GM04504 (cell line): ENCODE measurements around the gene CCNQ.

ENCODE experiments used
- DNase-seq: peaks from one replicate; pipeline ENCODE4 v3.0.0-alpha.2; 2012; ENCODE audit warnings: low read depth

CCNQ gene

GRCh38 chrX:153576239-153576870, 22.6 kb downstream of the CCNQ start:
- no peak for DNase-seq

DNA sequence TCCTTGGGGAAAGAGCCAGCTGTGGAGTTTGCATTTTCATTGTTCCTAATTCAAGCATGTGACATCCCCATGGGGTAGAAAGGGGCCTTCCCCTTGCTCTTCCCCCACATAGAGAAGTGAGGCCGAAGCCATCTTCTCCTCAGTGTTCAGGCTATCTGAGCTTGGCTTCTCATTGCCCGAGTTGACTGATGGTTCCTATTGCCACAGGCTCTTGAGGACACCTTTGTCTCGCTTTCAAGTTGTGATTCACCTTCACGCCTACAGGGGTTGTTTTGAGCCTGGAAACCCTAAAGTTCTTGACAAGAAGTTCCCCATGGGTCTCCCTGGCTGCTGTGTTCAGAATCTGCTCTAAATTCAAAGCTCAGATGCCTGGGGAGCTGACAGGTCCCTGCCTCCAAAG, 25.0 kb downstream of the CCNQ start:
- DNase-seq = no peak

DNA sequence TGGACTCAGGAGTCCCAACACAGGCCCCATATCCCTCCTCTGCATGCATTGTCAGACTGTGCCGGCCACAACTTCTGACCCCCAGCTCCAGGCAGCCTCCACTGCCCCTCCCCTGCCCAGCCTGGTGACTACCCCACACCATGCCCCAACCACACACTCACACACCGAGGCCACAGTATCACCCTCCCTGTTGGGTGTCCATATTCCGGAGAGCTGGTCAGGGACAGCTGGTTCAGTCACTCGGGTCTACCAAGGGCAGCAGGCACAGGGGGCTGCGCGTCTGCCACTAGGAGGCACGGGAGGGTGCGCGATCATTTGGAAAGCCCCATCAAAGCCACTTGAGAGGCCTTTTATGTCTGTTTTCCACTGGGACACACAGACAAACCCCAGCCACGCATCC, 26.3 kb downstream of the CCNQ start:
- DNase-seq = no peak

DNA sequence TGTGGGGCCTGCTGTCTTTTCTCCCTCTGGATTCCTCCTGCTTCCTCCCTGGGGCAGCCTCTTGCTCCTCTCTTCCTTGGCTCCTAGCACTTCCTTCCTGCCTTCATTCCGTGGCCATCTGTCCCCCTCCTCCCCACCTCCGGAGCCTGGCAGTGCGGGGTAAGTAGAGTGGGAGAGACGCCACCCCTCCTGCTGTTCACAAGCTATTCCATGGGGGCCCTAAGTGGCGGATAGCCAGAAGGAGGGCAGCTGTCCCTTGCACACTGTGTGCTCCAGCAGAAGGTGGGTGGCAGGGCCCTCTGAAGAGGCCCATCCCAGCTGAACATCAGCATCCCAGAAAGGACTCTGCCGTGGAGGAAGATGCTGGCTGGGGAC, 27.4 kb downstream of the CCNQ start:
- DNase-seq = no peak

DNA sequence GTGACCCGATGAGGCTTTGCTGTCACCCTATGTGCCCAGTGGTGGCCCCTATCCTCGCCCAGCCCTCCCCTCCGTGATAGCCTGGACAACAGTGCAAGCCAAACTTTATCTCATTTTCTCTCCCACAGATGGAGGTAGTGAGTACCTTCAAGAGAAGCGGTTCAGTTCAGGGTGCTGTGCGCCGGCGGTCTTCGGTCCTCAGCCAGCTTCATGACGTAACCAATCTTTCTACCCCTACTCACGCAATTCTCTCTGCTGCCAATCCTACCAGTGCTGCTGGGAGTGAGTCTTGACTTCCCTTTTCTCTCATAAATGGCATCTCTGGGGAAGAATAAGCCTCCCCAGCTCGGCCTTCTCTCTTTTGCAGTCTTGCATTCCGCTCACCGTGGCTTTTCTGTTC, 29.5 kb downstream of the CCNQ start:
- no peak for DNase-seq

DNA sequence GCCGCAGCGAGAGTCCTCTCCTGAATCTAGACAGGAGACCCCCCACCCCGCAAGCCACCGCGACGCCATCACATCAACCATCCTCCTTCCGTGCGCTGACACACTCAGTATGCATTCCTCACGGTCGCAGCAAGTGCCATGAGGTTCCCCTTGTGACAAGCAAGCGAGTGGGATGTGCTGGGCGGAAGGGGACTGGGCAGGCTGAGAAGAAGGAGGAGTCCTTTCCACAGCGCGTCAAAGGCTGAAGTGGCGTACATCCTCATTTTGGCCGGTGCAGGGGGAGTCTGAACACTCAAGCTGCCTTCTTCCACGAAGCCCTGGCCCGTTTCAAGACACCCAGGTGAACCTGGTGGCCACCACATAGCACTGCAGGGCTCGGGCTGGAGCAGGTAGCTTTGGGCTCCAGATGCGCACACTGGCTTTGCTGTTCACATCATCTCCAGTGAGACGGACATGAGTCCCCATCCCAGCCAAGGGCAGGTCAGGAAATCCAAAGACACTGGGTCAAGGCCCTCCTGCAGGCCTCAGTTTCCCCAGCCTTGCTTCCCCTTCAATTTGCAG, 30.4 kb downstream of the CCNQ start:
- DNase-seq = no peak

GRCh38 chrX:153565996-153566580, 32.9 kb downstream of the CCNQ start:
- DNase-seq = no peak

- DNase-seq = no peak
Measured at GRCh38 chrX:153564047-153564606, 34.8 kb downstream of the CCNQ start.

- DNase-seq = no peak
Measured at GRCh38 chrX:153562546-153562945, 36.4 kb downstream of the CCNQ start.

- no peak for DNase-seq
Measured at GRCh38 chrX:153561337-153561736, 37.6 kb downstream of the CCNQ start.

- DNase-seq = no peak
Measured at GRCh38 chrX:153560466-153560865, 38.5 kb downstream of the CCNQ start.

- DNase-seq = no peak
Measured at GRCh38 chrX:153560000-153560399, 38.9 kb downstream of the CCNQ start.

DNA sequence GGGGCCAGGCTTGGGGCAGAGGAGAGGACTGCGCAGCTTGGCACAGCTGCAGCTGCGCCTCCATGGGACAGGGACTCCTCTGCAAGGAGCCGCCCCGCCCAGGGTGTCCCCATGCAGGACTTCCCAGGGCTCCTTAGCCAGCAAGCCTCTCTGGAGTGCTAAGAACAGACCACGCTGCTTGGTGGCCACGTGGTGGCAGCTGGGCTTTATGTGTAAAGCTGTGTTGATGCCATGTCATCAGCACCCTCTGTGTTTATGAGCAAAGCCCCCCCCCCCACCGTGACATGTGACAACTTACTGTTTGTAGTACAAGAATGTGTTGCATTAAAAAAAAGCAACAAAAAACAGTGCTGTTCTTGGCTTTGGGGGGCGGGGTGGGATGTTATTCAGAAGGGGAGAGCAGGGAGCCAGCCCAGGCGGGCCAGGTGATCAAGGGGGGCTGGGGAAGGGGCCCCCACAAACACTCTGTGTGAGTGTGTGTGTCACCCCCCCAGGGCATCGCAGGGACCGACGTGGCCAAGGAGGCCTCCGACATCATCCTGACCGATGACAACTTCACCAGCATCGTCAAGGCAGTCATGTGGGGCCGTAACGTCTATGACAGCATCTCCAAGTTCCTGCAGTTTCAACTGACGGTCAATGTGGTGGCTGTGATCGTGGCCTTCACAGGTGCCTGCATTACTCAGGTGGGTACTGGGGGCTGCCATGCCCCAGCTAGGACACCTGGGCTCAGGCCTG, 41.2 kb downstream of the CCNQ start:
- DNase-seq = no peak

GRCh38 chrX:153556767-153557166, 42.2 kb downstream of the CCNQ start:
- no peak for DNase-seq

DNA sequence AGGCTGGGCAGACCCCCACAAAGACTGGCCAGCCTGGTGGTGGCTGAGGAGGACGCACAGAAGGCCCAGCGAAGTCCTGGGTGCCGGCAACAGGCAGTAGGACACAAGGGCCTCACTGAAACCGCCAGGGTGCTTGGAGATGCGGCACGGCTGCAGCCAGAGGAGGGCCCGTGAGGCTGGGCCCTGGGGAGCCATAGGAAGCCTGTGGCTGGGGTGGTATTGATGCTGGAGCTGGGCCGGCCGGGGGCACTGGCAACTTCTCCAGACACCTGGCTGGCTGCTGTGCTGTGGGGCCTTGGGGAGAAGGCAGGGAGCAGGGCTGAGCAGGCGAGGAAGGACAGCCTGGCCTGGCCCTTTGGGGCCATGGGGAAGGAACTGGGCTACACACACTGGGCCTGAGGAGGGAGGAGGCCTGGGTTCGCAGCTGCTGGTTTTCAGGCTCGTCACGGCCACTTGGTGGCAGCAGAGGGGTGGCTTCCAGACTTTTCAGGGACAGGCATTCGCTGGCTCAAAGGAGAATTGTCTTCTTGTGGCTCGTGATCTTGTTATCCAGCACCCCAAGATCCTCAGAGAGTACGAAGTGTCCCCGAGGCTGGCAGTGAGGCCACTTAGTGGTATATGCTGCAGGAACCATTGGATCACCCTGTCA, 44.3 kb downstream of the CCNQ start:
- DNase-seq = peak; percentile 11

- peak; percentile 18 for DNase-seq
Measured at GRCh38 chrX:153551135-153551534, 47.8 kb downstream of the CCNQ start.

GRCh38 chrX:153549807-153550206, 49.1 kb downstream of the CCNQ start:
- DNase-seq = no peak

DNA sequence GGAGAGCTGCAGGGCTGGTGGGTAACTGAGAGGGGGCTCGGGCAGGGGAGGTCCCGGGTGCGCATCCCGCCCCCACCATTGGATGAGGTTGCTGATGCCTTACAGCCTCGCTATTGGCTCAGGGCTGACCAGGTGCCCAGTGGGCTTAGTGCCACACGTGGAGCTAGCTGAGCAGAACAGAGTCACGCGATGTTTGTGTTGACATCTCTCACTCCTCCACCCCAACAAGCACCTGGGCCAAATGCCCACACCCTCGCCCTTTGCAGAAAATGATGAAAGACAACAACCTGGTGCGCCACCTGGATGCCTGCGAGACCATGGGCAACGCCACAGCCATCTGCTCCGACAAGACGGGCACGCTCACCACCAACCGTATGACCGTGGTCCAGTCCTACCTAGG, 49.7 kb downstream of the CCNQ start:
- no peak for DNase-seq

DNA sequence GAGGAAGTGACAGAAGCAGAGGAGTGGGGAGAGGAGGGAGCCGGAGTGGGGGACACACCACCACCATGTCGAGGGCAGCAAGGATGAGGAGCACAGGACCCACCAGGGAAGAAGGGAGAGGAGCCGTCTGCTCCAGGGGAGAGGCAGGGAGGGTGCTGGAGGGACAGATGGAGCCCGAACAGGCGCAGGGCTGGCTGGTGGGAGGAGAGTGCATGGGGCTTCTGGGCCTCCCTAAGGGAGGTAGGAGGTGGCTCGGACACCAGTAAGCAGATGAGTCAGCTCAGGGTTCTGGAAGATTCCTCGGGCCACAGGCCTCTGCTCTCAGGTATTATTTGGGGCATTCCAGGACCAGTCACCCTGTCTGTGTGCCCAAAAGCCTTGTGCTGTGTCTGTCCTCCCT, 51.7 kb downstream of the CCNQ start:
- DNase-seq = no peak

- DNase-seq = no peak
Measured at GRCh38 chrX:153546386-153546785, 52.6 kb downstream of the CCNQ start.

DNA sequence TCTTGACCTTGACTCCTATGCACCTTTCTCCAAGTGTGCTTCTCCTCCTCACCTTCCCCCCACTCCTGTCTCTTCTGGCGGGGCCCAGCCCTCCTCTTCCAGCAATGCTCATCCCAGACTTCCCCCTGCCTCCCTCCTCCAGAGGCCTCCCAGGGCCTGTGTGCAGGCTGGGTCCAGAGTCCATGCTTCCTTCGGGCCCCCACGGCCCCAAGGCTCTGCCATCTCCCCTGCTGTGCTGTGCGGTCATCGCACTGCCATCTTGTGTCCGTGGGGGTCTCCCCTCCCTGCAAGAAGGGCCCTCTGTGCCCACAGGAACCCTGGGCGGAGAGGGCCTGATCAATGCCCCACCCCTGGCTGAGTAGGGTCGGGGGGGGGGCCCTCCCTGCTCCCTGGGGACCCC, 54.2 kb downstream of the CCNQ start:
- no peak for DNase-seq

DNA sequence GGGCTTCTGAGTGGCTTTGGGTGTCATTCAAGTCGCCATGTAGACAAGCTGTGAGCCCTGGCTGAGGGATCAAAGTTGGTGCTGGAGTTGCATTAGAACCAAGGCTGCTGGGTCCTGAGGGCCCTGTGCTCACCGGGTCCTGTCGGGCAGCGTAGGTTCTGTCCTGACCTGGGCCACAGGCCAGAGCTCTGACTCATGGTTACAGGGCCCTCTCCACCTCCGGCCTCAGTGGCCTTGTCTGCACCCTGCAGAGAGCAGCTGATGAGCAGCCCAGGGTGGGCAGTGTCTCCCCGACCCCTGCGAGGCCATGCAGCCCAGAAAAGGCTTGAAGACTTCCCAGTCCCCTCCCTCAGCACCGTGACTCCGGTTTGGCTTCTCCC, 59.0 kb downstream of the CCNQ start:
- no peak for DNase-seq
